ENCODE data around the gene CCDC60.

Gene CCDC60

DNA sequence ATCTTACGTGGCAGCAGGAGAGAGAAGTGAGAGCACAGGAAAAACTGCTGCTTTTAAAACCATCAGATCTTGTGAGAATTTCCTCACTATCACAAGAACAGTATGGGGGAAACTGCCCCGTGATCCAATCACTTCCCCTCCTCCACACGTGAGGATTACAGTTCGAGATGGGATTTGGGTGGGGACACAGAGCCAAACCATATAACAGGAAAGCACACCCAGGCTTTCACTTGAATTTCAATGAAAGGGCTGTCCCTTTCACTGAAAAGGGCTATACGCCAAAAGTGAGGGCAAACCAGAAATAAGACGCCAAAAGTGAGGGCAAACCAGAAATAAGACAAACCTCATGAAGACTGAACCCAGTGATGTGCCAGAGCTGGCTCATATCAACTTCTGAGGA lies 236.2 kb downstream of the CCDC60 start:
- no peak overlapping the region for H3K4me2 ChIP-seq (ENCODE audit: low read length, poor library complexity, severe bottlenecking)
- H2BK12ac ChIP-seq (ENCODE audit: low read length in 2 of 2): no peak overlapping the region
- H3K79me1 ChIP-seq (replicated peaks; ENCODE audit: low read length, poor library complexity, severe bottlenecking): no peaks in the 10 kb centered on the region
- H3K27ac ChIP-seq (ENCODE audit: low read length, poor library complexity, severe bottlenecking): no peak overlapping the region
- no peaks in the 10 kb centered on the region for H3K9me3 ChIP-seq (ENCODE audit: control insufficient read depth, low read length)
- H3K36me3 ChIP-seq (ENCODE audit: control insufficient read depth in 1 of 2, insufficient read depth in 2 of 2, low read depth in 1 of 2, low read length in 2 of 2): no peaks in the 10 kb centered on the region
- DNase-seq: no peak
- WGBS: 65% methylated on average over 6 of the region's 6 CpGs
- no peak overlapping the region for H3K9ac ChIP-seq (ENCODE audit: low read length)
- H4K8ac ChIP-seq (ENCODE audit: low read length): no peak overlapping the region
- no peak overlapping the region for H3K4me3 ChIP-seq (ENCODE audit: insufficient read depth in 1 of 2, low read depth in 1 of 2, low read length in 2 of 2)
- no peak overlapping the region for H2BK120ac ChIP-seq (ENCODE audit: low read depth, low read length)
- no peak overlapping the region for H3K4ac ChIP-seq (ENCODE audit: low read depth in 1 of 2, low read length in 2 of 2)
- H2AK5ac ChIP-seq (ENCODE audit: low read length, severe bottlenecking): no peak overlapping the region
- no peak overlapping the region for H3K18ac ChIP-seq (ENCODE audit: low read depth in 1 of 2, low read length in 2 of 2)
- H3K14ac ChIP-seq (ENCODE audit: low read length in 2 of 2): no peak overlapping the region
- H2BK15ac ChIP-seq (ENCODE audit: low read depth, poor library complexity, severe bottlenecking): no peak overlapping the region
- H2AFZ ChIP-seq (ENCODE audit: low read depth, low read length): no peak overlapping the region
- no peak overlapping the region for H3K23ac ChIP-seq (ENCODE audit: low read length in 2 of 2)
- H4K91ac ChIP-seq (ENCODE audit: low read length): no peak overlapping the region
- H3K27me3 ChIP-seq (ENCODE audit: control insufficient read depth in 1 of 2, insufficient read depth in 1 of 2, low read length in 2 of 2): no peaks in the 10 kb centered on the region
- H3K4me1 ChIP-seq (ENCODE audit: control insufficient read depth, insufficient read depth, low read depth, low read length): no peaks in the 10 kb centered on the region
- no peak overlapping the region for H2BK5ac ChIP-seq (ENCODE audit: low read depth, low read length, poor library complexity, severe bottlenecking)

DNA sequence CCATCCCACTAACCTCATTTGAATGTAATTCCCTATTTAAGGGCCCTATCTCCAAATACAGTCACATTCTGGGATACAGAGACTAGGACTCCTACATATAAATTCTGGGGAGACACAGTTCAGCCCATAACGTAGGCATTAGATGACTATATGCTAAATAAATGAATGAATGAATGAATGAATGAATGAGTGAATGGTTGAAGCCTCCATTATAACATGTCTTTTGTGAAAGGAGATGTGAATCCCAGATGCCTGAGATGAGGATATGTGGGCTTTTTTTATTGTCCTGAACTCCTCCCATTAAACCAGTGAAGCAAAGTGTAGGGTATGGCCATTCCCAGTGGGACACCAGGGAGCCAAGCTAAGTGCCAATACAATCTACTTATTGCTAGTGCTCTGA lies 238.6 kb downstream of the CCDC60 start:
- no peak overlapping the region for H2BK15ac ChIP-seq (ENCODE audit: low read depth, poor library complexity, severe bottlenecking)
- no peak overlapping the region for H3K4me2 ChIP-seq (ENCODE audit: low read length, poor library complexity, severe bottlenecking)
- H2BK5ac ChIP-seq (ENCODE audit: low read depth, low read length, poor library complexity, severe bottlenecking): no peak overlapping the region
- H3K14ac ChIP-seq (ENCODE audit: low read length in 2 of 2): no peak overlapping the region
- H3K23ac ChIP-seq (ENCODE audit: low read length in 2 of 2): no peak overlapping the region
- no peaks in the 10 kb centered on the region for H3K36me3 ChIP-seq (ENCODE audit: control insufficient read depth in 1 of 2, insufficient read depth in 2 of 2, low read depth in 1 of 2, low read length in 2 of 2)
- H2AK5ac ChIP-seq (ENCODE audit: low read length, severe bottlenecking): no peak overlapping the region
- no peak overlapping the region for H2BK12ac ChIP-seq (ENCODE audit: low read length in 2 of 2)
- no peak overlapping the region for H4K8ac ChIP-seq (ENCODE audit: low read length)
- H2AFZ ChIP-seq (ENCODE audit: low read depth, low read length): no peak overlapping the region
- H4K91ac ChIP-seq (ENCODE audit: low read length): no peak overlapping the region
- H3K9ac ChIP-seq (ENCODE audit: low read length): no peak overlapping the region
- no peak for DNase-seq
- H3K9me3 ChIP-seq (ENCODE audit: control insufficient read depth, low read length): no peaks in the 10 kb centered on the region
- H3K27ac ChIP-seq (ENCODE audit: low read length, poor library complexity, severe bottlenecking): no peak overlapping the region
- no peak overlapping the region for H2BK120ac ChIP-seq (ENCODE audit: low read depth, low read length)
- no peak overlapping the region for H3K4me3 ChIP-seq (ENCODE audit: insufficient read depth in 1 of 2, low read depth in 1 of 2, low read length in 2 of 2)
- H3K4ac ChIP-seq (ENCODE audit: low read depth in 1 of 2, low read length in 2 of 2): no peak overlapping the region
- WGBS: 63% methylated on average over 1 of the region's 1 CpG
- H3K79me1 ChIP-seq (replicated peaks; ENCODE audit: low read length, poor library complexity, severe bottlenecking): no peaks in the 10 kb centered on the region
- H3K4me1 ChIP-seq (ENCODE audit: control insufficient read depth, insufficient read depth, low read depth, low read length): no peaks in the 10 kb centered on the region
- no peaks in the 10 kb centered on the region for H3K27me3 ChIP-seq (ENCODE audit: control insufficient read depth in 1 of 2, insufficient read depth in 1 of 2, low read length in 2 of 2)
- no peak overlapping the region for H3K18ac ChIP-seq (ENCODE audit: low read depth in 1 of 2, low read length in 2 of 2)

DNA sequence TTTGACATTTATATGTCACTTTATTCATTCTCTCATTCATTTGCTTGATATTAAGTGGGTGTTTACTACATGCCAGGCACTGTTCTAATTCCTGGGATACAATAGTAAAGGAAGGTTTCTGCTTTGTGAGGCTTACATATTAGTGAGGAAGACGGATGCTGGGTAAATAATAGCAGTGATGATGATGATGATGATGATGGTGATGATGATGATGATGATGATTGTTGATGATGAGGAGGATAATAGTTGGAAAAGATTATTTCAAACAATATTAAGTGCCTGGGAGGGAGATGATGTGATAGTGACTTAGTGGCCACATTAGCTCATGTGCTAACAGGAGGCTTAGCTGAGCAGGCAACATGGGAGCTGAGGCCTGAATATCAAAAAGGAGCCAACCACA lies 239.7 kb downstream of the CCDC60 start:
- H2BK15ac ChIP-seq (ENCODE audit: low read depth, poor library complexity, severe bottlenecking): no peak overlapping the region
- H2AK5ac ChIP-seq (ENCODE audit: low read length, severe bottlenecking): no peak overlapping the region
- WGBS: 67% methylated on average over 1 of the region's 1 CpG
- H3K23ac ChIP-seq (ENCODE audit: low read length in 2 of 2): no peak overlapping the region
- H3K27ac ChIP-seq (ENCODE audit: low read length, poor library complexity, severe bottlenecking): no peak overlapping the region
- H3K79me1 ChIP-seq (replicated peaks; ENCODE audit: low read length, poor library complexity, severe bottlenecking): no peaks in the 10 kb centered on the region
- H3K9ac ChIP-seq (ENCODE audit: low read length): no peak overlapping the region
- no peak overlapping the region for H2AFZ ChIP-seq (ENCODE audit: low read depth, low read length)
- H3K4me1 ChIP-seq (ENCODE audit: control insufficient read depth, insufficient read depth, low read depth, low read length): no peaks in the 10 kb centered on the region
- H3K4me2 ChIP-seq (ENCODE audit: low read length, poor library complexity, severe bottlenecking): no peak overlapping the region
- no peaks in the 10 kb centered on the region for H3K36me3 ChIP-seq (ENCODE audit: control insufficient read depth in 1 of 2, insufficient read depth in 2 of 2, low read depth in 1 of 2, low read length in 2 of 2)
- H3K18ac ChIP-seq (ENCODE audit: low read depth in 1 of 2, low read length in 2 of 2): no peak overlapping the region
- no peak overlapping the region for H3K4me3 ChIP-seq (ENCODE audit: insufficient read depth in 1 of 2, low read depth in 1 of 2, low read length in 2 of 2)
- no peak overlapping the region for H3K14ac ChIP-seq (ENCODE audit: low read length in 2 of 2)
- no peak overlapping the region for H4K8ac ChIP-seq (ENCODE audit: low read length)
- no peak for DNase-seq
- H4K91ac ChIP-seq (ENCODE audit: low read length): no peak overlapping the region
- H2BK120ac ChIP-seq (ENCODE audit: low read depth, low read length): no peak overlapping the region
- no peak overlapping the region for H2BK12ac ChIP-seq (ENCODE audit: low read length in 2 of 2)
- H3K9me3 ChIP-seq (ENCODE audit: control insufficient read depth, low read length): no peaks in the 10 kb centered on the region
- H3K27me3 ChIP-seq (ENCODE audit: control insufficient read depth in 1 of 2, insufficient read depth in 1 of 2, low read length in 2 of 2): no peaks in the 10 kb centered on the region
- H3K4ac ChIP-seq (ENCODE audit: low read depth in 1 of 2, low read length in 2 of 2): no peak overlapping the region
- no peak overlapping the region for H2BK5ac ChIP-seq (ENCODE audit: low read depth, low read length, poor library complexity, severe bottlenecking)

DNA sequence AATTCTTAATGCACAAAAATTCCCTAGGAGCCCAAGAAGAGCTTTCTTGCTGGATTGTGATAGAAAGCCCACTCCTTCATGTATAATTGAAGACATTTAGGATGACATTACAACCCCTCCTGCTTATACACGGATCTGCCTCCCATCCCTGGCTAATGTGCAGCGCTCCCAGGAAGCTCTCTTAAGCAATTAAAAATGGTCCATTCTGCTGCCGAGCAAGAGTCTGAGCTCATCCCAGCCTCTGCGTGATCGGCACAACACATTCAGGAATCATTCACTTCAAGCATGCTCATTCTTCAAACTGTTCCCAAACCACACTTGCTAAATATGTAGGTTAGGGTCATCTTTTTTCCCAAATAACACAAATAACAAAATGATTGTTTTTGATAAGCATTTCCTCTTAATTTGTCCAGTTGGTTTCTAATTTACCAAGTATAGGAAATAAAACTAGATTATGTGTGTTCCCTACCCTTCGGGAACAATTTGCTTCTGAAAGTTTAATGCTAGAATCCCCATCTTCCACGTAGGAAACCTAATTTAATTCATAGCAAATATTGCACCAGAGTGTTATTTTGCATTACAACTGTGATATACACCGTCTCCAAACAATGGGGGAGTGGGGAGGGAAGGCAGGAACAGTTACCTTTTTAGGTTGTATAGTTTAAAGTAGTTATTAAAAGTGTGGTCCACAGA lies 241.7 kb downstream of the CCDC60 start:
- H3K27ac ChIP-seq (ENCODE audit: low read length, poor library complexity, severe bottlenecking): no peak overlapping the region

More for the DNA sequence above, 241.7 kb downstream of the CCDC60 start:
- Histone ChIP-seq H2BK5ac (ENCODE audit: low read depth, low read length, poor library complexity, severe bottlenecking) (no peak overlapping the region), H2AFZ (ENCODE audit: low read depth, low read length) (no peak overlapping the region), H3K4me3 (ENCODE audit: insufficient read depth in 1 of 2, low read depth in 1 of 2, low read length in 2 of 2) (no peak overlapping the region), H4K8ac (ENCODE audit: low read length) (no peak overlapping the region), H3K23ac (ENCODE audit: low read length in 2 of 2) (no peak overlapping the region), H2BK12ac (ENCODE audit: low read length in 2 of 2) (no peak overlapping the region), H3K4ac (ENCODE audit: low read depth in 1 of 2, low read length in 2 of 2) (no peak overlapping the region), H2BK15ac (ENCODE audit: low read depth, poor library complexity, severe bottlenecking) (no peak overlapping the region), H3K27me3 (ENCODE audit: control insufficient read depth in 1 of 2, insufficient read depth in 1 of 2, low read length in 2 of 2) (no peaks in the 10 kb centered on the region), H4K91ac (ENCODE audit: low read length) (no peak overlapping the region), H2AK5ac (ENCODE audit: low read length, severe bottlenecking) (no peak overlapping the region), H3K36me3 (ENCODE audit: control insufficient read depth in 1 of 2, insufficient read depth in 2 of 2, low read depth in 1 of 2, low read length in 2 of 2) (no peaks in the 10 kb centered on the region), H3K4me1 (ENCODE audit: control insufficient read depth, insufficient read depth, low read depth, low read length) (no peaks in the 10 kb centered on the region), H3K9me3 (ENCODE audit: control insufficient read depth, low read length) (no peaks in the 10 kb centered on the region), H3K14ac (ENCODE audit: low read length in 2 of 2) (no peak overlapping the region), H2BK120ac (ENCODE audit: low read depth, low read length) (no peak overlapping the region), H3K79me1 (replicated peaks; ENCODE audit: low read length, poor library complexity, severe bottlenecking) (no peaks in the 10 kb centered on the region), H3K18ac (ENCODE audit: low read depth in 1 of 2, low read length in 2 of 2) (no peak overlapping the region), H3K9ac (ENCODE audit: low read length) (no peak overlapping the region), H3K4me2 (ENCODE audit: low read length, poor library complexity, severe bottlenecking) (no peak overlapping the region)
- 74% methylated on average over 6 of the region's 8 CpGs for WGBS
- no peak for DNase-seq
